Sigmoid colon (tissue), 4 donors: ENCODE measurements around the gene MIPEP.

Experiments
- POLR2A ChIP-seq, 2 donors: fragments of 450-650 bp; IDR thresholded peaks; one replicate each; pipeline ENCODE4 v1.6.1; 2016; ENCODE audit warnings: antibody characterized with exemption in 2 of 2, mild to moderate bottlenecking in 2 of 2, moderate library complexity in 2 of 2
- POLR2AphosphoS5 ChIP-seq, 4 donors: sonication (generic); formaldehyde crosslinking; IDR thresholded peaks; one replicate each; pipeline ENCODE4 v1.6.1; 2017; ENCODE audit warnings: antibody characterized with exemption in 4 of 4
- TF ChIP-seq, protein P1 (sequence below), 4 experiments: fragments of 450-650 bp in 3 of 4; fragments of 200-600 bp in 1 of 4; IDR thresholded peaks; one replicate each; pipeline ENCODE4 v1.5.1; 2016 to 2019; ENCODE audit warnings: antibody characterized with exemption in 4 of 4, mild to moderate bottlenecking in 3 of 4, moderate library complexity in 2 of 4

DNA sequence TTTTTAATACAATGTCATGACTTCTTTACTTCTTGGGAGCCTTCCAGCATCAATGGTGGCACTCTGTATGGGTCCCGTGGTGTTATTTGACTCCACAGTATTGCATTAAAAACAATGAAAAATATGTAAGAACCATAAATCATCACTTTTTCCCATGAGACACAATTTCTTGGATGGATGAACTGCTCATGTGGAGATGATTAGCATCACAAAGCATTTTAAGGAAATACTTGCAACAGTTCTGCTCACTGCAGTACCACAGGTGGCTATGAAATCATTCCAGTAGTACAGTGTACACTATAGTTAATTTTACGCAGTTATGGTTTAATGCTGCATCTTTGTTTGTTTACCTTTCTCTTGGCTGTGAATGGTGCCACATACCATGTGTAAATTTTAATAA is 45.3 kb upstream of the MIPEP start:
- TF ChIP-seq POLR2A (IDR thresholded peaks at IDR 0.05): no peak
- TF ChIP-seq, protein P1, sequence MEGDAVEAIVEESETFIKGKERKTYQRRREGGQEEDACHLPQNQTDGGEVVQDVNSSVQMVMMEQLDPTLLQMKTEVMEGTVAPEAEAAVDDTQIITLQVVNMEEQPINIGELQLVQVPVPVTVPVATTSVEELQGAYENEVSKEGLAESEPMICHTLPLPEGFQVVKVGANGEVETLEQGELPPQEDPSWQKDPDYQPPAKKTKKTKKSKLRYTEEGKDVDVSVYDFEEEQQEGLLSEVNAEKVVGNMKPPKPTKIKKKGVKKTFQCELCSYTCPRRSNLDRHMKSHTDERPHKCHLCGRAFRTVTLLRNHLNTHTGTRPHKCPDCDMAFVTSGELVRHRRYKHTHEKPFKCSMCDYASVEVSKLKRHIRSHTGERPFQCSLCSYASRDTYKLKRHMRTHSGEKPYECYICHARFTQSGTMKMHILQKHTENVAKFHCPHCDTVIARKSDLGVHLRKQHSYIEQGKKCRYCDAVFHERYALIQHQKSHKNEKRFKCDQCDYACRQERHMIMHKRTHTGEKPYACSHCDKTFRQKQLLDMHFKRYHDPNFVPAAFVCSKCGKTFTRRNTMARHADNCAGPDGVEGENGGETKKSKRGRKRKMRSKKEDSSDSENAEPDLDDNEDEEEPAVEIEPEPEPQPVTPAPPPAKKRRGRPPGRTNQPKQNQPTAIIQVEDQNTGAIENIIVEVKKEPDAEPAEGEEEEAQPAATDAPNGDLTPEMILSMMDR (IDR thresholded peaks at IDR 0.05): no peak
- no peak for TF ChIP-seq POLR2AphosphoS5 (IDR thresholded peaks at IDR 0.05)
